K562 (cell line): ENCODE results near the gene DNAJC6. TPM values are rescaled to one million over a fixed set of nuclear protein-coding genes. Genes with fewer than 3 reads are reported as not detected.

Source experiments
- ATAC-seq: fragments of 200-7000 bp; cut with Tn5 transposase; 3 replicates; pipeline ENCODE4 v1.9.1; 2020; ENCODE audit warnings: moderate library complexity
- BruUV-seq: library from RNA; stranded (reverse); fragments of 400-500 nt; replicated peaks from 2 replicates; lab custom pipeline; 2021; lab: Mats Ljungman, UMichigan
- CTCF ChIA-PET: fragments of 300-600 bp; formaldehyde crosslinking; extraction: SDS; loops from one replicate; lab custom pipeline; 2021; ENCODE audit warnings: low intra/inter-chr PET ratio; lab: Yijun Ruan, JAX
- POLR2A ChIA-PET: fragments of 300-600, 350-650 bp; sonication (Branson Sonifier 250); formaldehyde crosslinking; extraction: SDS; loops from one replicate; lab custom pipeline; 2021; ENCODE audit warnings: antibody characterized with exemption, inconsistent platforms; lab: Yijun Ruan, JAX
- DNase-seq, 4 experiments: peaks; one replicate each; pipeline versions ENCODE4 v3.0.0 to v3.0.0-alpha.2; 2011 to 2018; ENCODE audit warnings: low spot score in 3 of 4, mixed read lengths in 3 of 4; ENCODE audit errors: extremely low read depth in 1 of 4
- FAIRE-seq: peaks from 2 replicates; lab custom pipeline; 2011; peaks lifted over from hg19 to GRCh38; lab: Jason Lieb, UNC
- H2AFZ ChIP-seq: 2 replicates; pipeline ENCODE4 v1.6.0; 2011; ENCODE audit warnings: low read depth, low read length, control low read depth, inconsistent platforms
- H3K27ac ChIP-seq: fragments of 200-600 bp; 3 replicates; pipeline ENCODE4 v1.8.0; 2011; ENCODE audit warnings: low read depth, mild to moderate bottlenecking, control low read depth, inconsistent platforms, low read length, moderate library complexity, mixed read lengths; ENCODE audit errors: extremely low read depth
- H3K27me3 ChIP-seq, 2 experiments: fragments of 300-600 bp in 1 of 2; 2 replicates in 1 of 2; 3 replicates in 1 of 2; pipeline versions ENCODE4 v1.6.0 to v1.8.0; 2011; ENCODE audit warnings: inconsistent platforms in 2 of 2, low read length in 2 of 2, mild to moderate bottlenecking in 1 of 2, mixed read lengths in 1 of 2, moderate library complexity in 1 of 2; ENCODE audit not compliant: control insufficient read depth in 2 of 2, insufficient read depth in 2 of 2
- H3K36me3 ChIP-seq: fragments of 300-600 bp; 3 replicates; pipeline ENCODE4 v1.8.0; 2011; ENCODE audit warnings: mild to moderate bottlenecking, low read length, inconsistent platforms; ENCODE audit not compliant: control insufficient read depth, insufficient read depth
- H3K4me1 ChIP-seq, 2 experiments: fragments of 200-600 bp in 1 of 2; replicated peaks in 1 of 2; 2 replicates in 1 of 2; 3 replicates in 1 of 2; pipeline versions ENCODE4 v1.5.1 to v1.8.0; 2011; ENCODE audit warnings: inconsistent platforms in 2 of 2, low read length in 2 of 2, mild to moderate bottlenecking in 1 of 2, mixed read lengths in 1 of 2, moderate library complexity in 1 of 2; ENCODE audit not compliant: control insufficient read depth in 2 of 2, insufficient read depth in 2 of 2
- H3K4me2 ChIP-seq: 2 replicates; pipeline ENCODE4 v1.6.1; 2011; ENCODE audit warnings: low read length, control low read depth, inconsistent platforms, mixed read lengths; ENCODE audit not compliant: insufficient read depth
- H3K4me3 ChIP-seq: fragments of 200-600 bp; sonication (generic), shearing (Covaris generic); 2 replicates; pipeline ENCODE4 v1.5.1; 2016; ENCODE audit warnings: control low read depth, inconsistent platforms
- H3K79me2 ChIP-seq: fragments of 200-600 bp; 3 replicates; pipeline ENCODE4 v1.8.0; 2011; ENCODE audit warnings: low read length, inconsistent platforms; ENCODE audit not compliant: control insufficient read depth, insufficient read depth
- H3K9ac ChIP-seq, 2 experiments: 2 replicates each; pipeline versions ENCODE4 v1.6.0 to v1.6.1; 2011; ENCODE audit warnings: low read depth in 2 of 2, low read length in 2 of 2, control low read depth in 1 of 2, inconsistent platforms in 1 of 2, mild to moderate bottlenecking in 1 of 2, mixed read lengths in 1 of 2; ENCODE audit not compliant: insufficient read depth in 1 of 2
- H3K9me1 ChIP-seq: one replicate; pipeline ENCODE4 v1.6.0; 2011; ENCODE audit warnings: inconsistent platforms, mild to moderate bottlenecking, low read length, moderate library complexity; ENCODE audit not compliant: control insufficient read depth, insufficient read depth
- H3K9me3 ChIP-seq: replicated peaks from 2 replicates; pipeline ENCODE4 v1.5.1; 2011; ENCODE audit warnings: low read depth, low read length, inconsistent platforms; ENCODE audit not compliant: control insufficient read depth, insufficient read depth
- H4K20me1 ChIP-seq: replicated peaks from 2 replicates; pipeline ENCODE4 v1.6.1; 2011; ENCODE audit warnings: low read length, inconsistent platforms, mixed read lengths; ENCODE audit not compliant: control insufficient read depth, insufficient read depth
- E4F1 ChIP-seq: fragments of 250-450 bp; sonication (Bioruptor Pico); IDR thresholded peaks from 2 replicates; pipeline ENCODE4 v1.5.0; 2021; ENCODE audit warnings: mild to moderate bottlenecking, borderline replicate concordance
- HDAC3 ChIP-seq: fragments of 450-650 bp; IDR thresholded peaks from 2 replicates; pipeline ENCODE4 v1.6.1; 2018; ENCODE audit warnings: borderline replicate concordance, mild to moderate bottlenecking, moderate library complexity; ENCODE audit not compliant: partially characterized antibody
- NR2F6 ChIP-seq: fragments of 450-650 bp; formaldehyde crosslinking; IDR thresholded peaks from 2 replicates; pipeline ENCODE4 v1.4.0; 2020; ENCODE audit warnings: mild to moderate bottlenecking
- WGBS: fragments of 100-300 bp; shearing (Covaris generic); methylation state at CpG from one replicate; pipeline ENCODE4 v1.1.6; 2016; ENCODE audit warnings: low coverage, mixed read lengths; ENCODE audit not compliant: insufficient coverage; ENCODE audit errors: missing lambda C conversion rate; 5-methylcytosine and 5-hydroxymethylcytosine counted together
- in situ Hi-C: fragments of 300-500 bp; cut with MboI; formaldehyde crosslinking; loops from 4 replicates; pipeline ENCODE4 v1.15.0; 2018; ENCODE audit warnings: inconsistent platforms, mixed read lengths
- intact Hi-C: fragments of 100-400 bp; cut with micrococcal nuclease; formaldehyde crosslinking; loops from 2 replicates; pipeline ENCODE4 v1.14.2; 2022
- polyA plus RNA-seq, 8 experiments: library from polyadenylated mRNA; depleted of rRNA in 4 of 8; stranded (reverse) in 5 of 8; unstranded in 3 of 8; fragments of >200 nt; fragmentation: Nextera tagmentation in 2 of 8; fragmentation: Illumina TruSeq in 1 of 8; extraction: Ambion mirVana in 2 of 8; extraction: Trizol in 1 of 8; gene quantifications; 2 replicates each; pipeline versions ENCODE4 v1.2.1 to v1.2.3, GENCODE V29; 2011 to 2014; ENCODE audit warnings: inconsistent platforms in 1 of 8, missing spikeins in 1 of 8
- total RNA-seq, 7 experiments: library from RNA; depleted of rRNA in 6 of 7; stranded (reverse); fragments of >200 nt in 6 of 7; fragmentation: Illumina TruSeq in 2 of 7; extraction: Trizol in 2 of 7; gene quantifications; 2 replicates each; pipeline versions ENCODE4 v1.2.1 to v1.2.3, GENCODE V29; 2011 to 2021; ENCODE audit warnings: low replicate concordance in 1 of 7

DNAJC6 gene
- total and polyA plus RNA-seq, 9 of the 15 experiments (the other 6 are each of a cell fraction or from before 2014, with no cell fraction given) = 6.7 to 78.7 (median 28.0) TPM

- CTCF ChIA-PET = no interaction called here
- no TSS peak for BruUV-seq
- POLR2A ChIA-PET = no interaction called here
Measured at GRCh38 chr1:65360648-65361047, 51.3 kb downstream of the DNAJC6 start.

More at GRCh38 chr1:65360648-65361047, 51.3 kb downstream of the DNAJC6 start:
- H2AFZ ChIP-seq = no peak overlapping the region
- no peaks in the 10 kb centered on the region for H3K9me3 ChIP-seq
- no peaks in the 10 kb centered on the region for H3K27me3 ChIP-seq
- peaks cover 26% of the 10 kb centered on the region; the same call in 2 of the 3 replicates for H3K36me3 ChIP-seq
- ATAC-seq (no peak), DNase-seq (no peak), FAIRE-seq (no peak)
- H4K20me1 ChIP-seq = 0 out of 2 replicates have a peak, but pooled peaks cover 4% of the 10 kb centered on the region
- no peak overlapping the region for H3K4me3 ChIP-seq
- no peak overlapping the region; a peak in 1 of 4 replicates for H3K9ac ChIP-seq
- no peak overlapping the region for H3K4me2 ChIP-seq
- intact Hi-C loops = loop anchor here (5.0 kb wide), 1 partner anchor 48 kb away; no protein-coding TSS in a partner anchor
- no peaks in the 10 kb centered on the region for H3K4me1 ChIP-seq
- in situ Hi-C loops = no loop called here
- WGBS = 85% methylated on average over 5 of the region's 5 CpGs
- H3K9me1 ChIP-seq = no peaks in the 10 kb centered on the region
- TF ChIP-seq E4F1 (CRISPR knock-in tag) (no peak), NR2F6 (CRISPR knock-in tag) (no peak), HDAC3 (no peak)
- H3K79me2 ChIP-seq = peaks cover 66% of the 10 kb centered on the region
- H3K27ac ChIP-seq = no peak overlapping the region
